ENCODE measurements around the gene SYPL1.

Gene SYPL1

GRCh38 chr7:106061301-106061979 is 50.7 kb downstream of the SYPL1 start:
- no peaks in the 10 kb centered on the region for H3K36me3 ChIP-seq
- peaks cover 8 to 13% of the 10 kb centered on the region in 2 experiments for H3K4me1 ChIP-seq (ENCODE audit: control insufficient read depth in 1 of 2, insufficient read depth in 1 of 2, low read depth in 1 of 2, low read length in 1 of 2)
- H3K4me3 ChIP-seq (ENCODE audit: low read depth in 1 of 2, low read length in 1 of 2), result no peak overlapping the region
- no peak overlapping the region for H3K27ac ChIP-seq
- H3K9me3 ChIP-seq, result no peaks in the 10 kb centered on the region
- H3K27me3 ChIP-seq, result peaks cover 14% of the 10 kb centered on the region
- TF ChIP-seq CTCF (IDR thresholded peaks at IDR 0.05), result no peak

GRCh38 chr7:106060394-106060920 is 51.7 kb downstream of the SYPL1 start:
- Histone ChIP-seq H3K4me1 (ENCODE audit: control insufficient read depth in 1 of 2, insufficient read depth in 1 of 2, low read depth in 1 of 2, low read length in 1 of 2) (peaks cover 8 to 13% of the 10 kb centered on the region in 2 experiments), H3K36me3 (no peaks in the 10 kb centered on the region), H3K9me3 (no peaks in the 10 kb centered on the region), H3K27me3 (peaks cover 18% of the 10 kb centered on the region), H3K4me3 (ENCODE audit: low read depth in 1 of 2, low read length in 1 of 2) (no peak overlapping the region), H3K27ac (no peak overlapping the region)
- no peak for TF ChIP-seq CTCF (IDR thresholded peaks at IDR 0.05)

GRCh38 chr7:106059556-106059955 is 52.6 kb downstream of the SYPL1 start:
- Histone ChIP-seq H3K27ac (no peak overlapping the region), H3K27me3 (peaks cover 26% of the 10 kb centered on the region), H3K4me3 (ENCODE audit: low read depth in 1 of 2, low read length in 1 of 2) (no peak overlapping the region), H3K9me3 (no peaks in the 10 kb centered on the region), H3K36me3 (no peaks in the 10 kb centered on the region), H3K4me1 (ENCODE audit: control insufficient read depth in 1 of 2, insufficient read depth in 1 of 2, low read depth in 1 of 2, low read length in 1 of 2) (peaks cover 8 to 13% of the 10 kb centered on the region in 2 experiments)
- TF ChIP-seq CTCF (IDR thresholded peaks at IDR 0.05), result no peak

GRCh38 chr7:106058928-106059324 is 53.2 kb downstream of the SYPL1 start:
- Histone ChIP-seq H3K27ac (no peak overlapping the region), H3K4me1 (ENCODE audit: control insufficient read depth in 1 of 2, insufficient read depth in 1 of 2, low read depth in 1 of 2, low read length in 1 of 2) (peaks cover 8 to 13% of the 10 kb centered on the region in 2 experiments), H3K27me3 (peaks cover 33% of the 10 kb centered on the region), H3K9me3 (no peaks in the 10 kb centered on the region), H3K4me3 (ENCODE audit: low read depth in 1 of 2, low read length in 1 of 2) (no peak overlapping the region), H3K36me3 (no peaks in the 10 kb centered on the region)
- no peak for TF ChIP-seq CTCF (IDR thresholded peaks at IDR 0.05)

- Histone ChIP-seq H3K27me3 (peaks cover 39% of the 10 kb centered on the region), H3K27ac (no peak overlapping the region), H3K4me1 (ENCODE audit: control insufficient read depth in 1 of 2, insufficient read depth in 1 of 2, low read depth in 1 of 2, low read length in 1 of 2) (peaks cover 8 to 13% of the 10 kb centered on the region in 2 experiments), H3K36me3 (no peaks in the 10 kb centered on the region), H3K4me3 (ENCODE audit: low read depth in 1 of 2, low read length in 1 of 2) (no peak overlapping the region), H3K9me3 (no peaks in the 10 kb centered on the region)
- TF ChIP-seq CTCF (IDR thresholded peaks at IDR 0.05), result no peak
These were observed 53.9 kb downstream of the SYPL1 start for GRCh38 chr7:106057962-106058927.

Data from neutrophil (primary cell).